GM18508 (cell line): ENCODE results near the gene NEFH.

Source experiments
- ATAC-seq: cut with Tn5 transposase; IDR thresholded peaks from one replicate; pipeline ENCODE4 v1.9.1; 2021; ENCODE audit warnings: moderate number of reproducible peaks; ENCODE audit not compliant: insufficient read depth, unreplicated experiment

Gene NEFH

GRCh38 chr22:29459773-29460172, 20.2 kb upstream of the NEFH start:
- no peak for ATAC-seq

- ATAC-seq = no peak
Observed at GRCh38 chr22:29461263-29461662, 18.8 kb upstream of the NEFH start.

- ATAC-seq = no peak
Observed at GRCh38 chr22:29463629-29464028, 16.4 kb upstream of the NEFH start.

GRCh38 chr22:29464581-29464980, 15.4 kb upstream of the NEFH start:
- no peak for ATAC-seq

GRCh38 chr22:29469755-29470154, 10.3 kb upstream of the NEFH start:
- ATAC-seq = no peak

- ATAC-seq = no peak
Observed at GRCh38 chr22:29470159-29470855, 9.7 kb upstream of the NEFH start.

- no peak for ATAC-seq
Observed at GRCh38 chr22:29473001-29473400, 7.0 kb upstream of the NEFH start.

GRCh38 chr22:29475550-29475949, 4.5 kb upstream of the NEFH start:
- ATAC-seq = no peak

GRCh38 chr22:29476116-29476515, 3.9 kb upstream of the NEFH start:
- ATAC-seq = no peak

GRCh38 chr22:29477723-29478318, 2.2 kb upstream of the NEFH start:
- no peak for ATAC-seq

- ATAC-seq = no peak
Observed at GRCh38 chr22:29478326-29479276, 1.4 kb upstream of the NEFH start.

GRCh38 chr22:29480262-29480511, 169 bp downstream of the NEFH start:
- no peak for ATAC-seq

GRCh38 chr22:29480512-29481264, 670 bp downstream of the NEFH start:
- no peak for ATAC-seq

GRCh38 chr22:29481265-29482000, 1.4 kb downstream of the NEFH start:
- no peak for ATAC-seq

GRCh38 chr22:29482253-29482652, 2.2 kb downstream of the NEFH start:
- ATAC-seq = no peak

- ATAC-seq = no peak
Observed at GRCh38 chr22:29482726-29483125, 2.7 kb downstream of the NEFH start.

GRCh38 chr22:29483254-29483653, 3.2 kb downstream of the NEFH start:
- no peak for ATAC-seq

GRCh38 chr22:29484642-29485041, 4.6 kb downstream of the NEFH start:
- ATAC-seq = no peak

- no peak for ATAC-seq
Observed at GRCh38 chr22:29485448-29485847, 5.4 kb downstream of the NEFH start.

GRCh38 chr22:29487426-29487986, 7.5 kb downstream of the NEFH start:
- ATAC-seq = no peak
